HEK293T (cell line): ENCODE data around the gene PXT1.
"Not testable (repeated sequence)": the region's sequence is repeated elsewhere in the genome, so short reads cannot be mapped to it uniquely, and the experiment has no call there.

Experiments
- CTCF ChIA-PET: fragments of 350-600 bp; formaldehyde crosslinking; extraction: SDS; loops from one replicate; lab custom pipeline; 2021; ENCODE audit warnings: antibody characterized with exemption, inconsistent platforms; lab: Yijun Ruan, JAX
- POLR2A ChIA-PET: fragments of 350-600 bp; formaldehyde crosslinking; extraction: SDS; loops from one replicate; lab custom pipeline; 2020; ENCODE audit warnings: antibody characterized with exemption, inconsistent platforms; lab: Yijun Ruan, JAX
- DNase-seq: peaks from one replicate; pipeline ENCODE4 v3.0.0; 2012; ENCODE audit warnings: mixed read lengths; ENCODE audit errors: extremely low spot score
- ARNT ChIP-seq: fragments of 450-650 bp; IDR thresholded peaks from 2 replicates; pipeline ENCODE4 v1.6.1; 2017; ENCODE audit warnings: mild to moderate bottlenecking
- BHLHE40 ChIP-seq: fragments of 450-650 bp; IDR thresholded peaks from 2 replicates; pipeline ENCODE4 v1.6.1; 2016; ENCODE audit warnings: mild to moderate bottlenecking, moderate library complexity, borderline replicate concordance
- CTBP1 ChIP-seq: fragments of 450-650 bp; IDR thresholded peaks from 2 replicates; pipeline ENCODE4 v1.6.1; 2016; ENCODE audit warnings: borderline replicate concordance
- ELF4 ChIP-seq: fragments of 450-650 bp; IDR thresholded peaks from 2 replicates; pipeline ENCODE4 v1.6.1; 2017; ENCODE audit warnings: antibody characterized with exemption
- FOXA1 ChIP-seq: fragments of 450-650 bp; IDR thresholded peaks from 2 replicates; pipeline ENCODE4 v1.6.1; 2016; ENCODE audit warnings: mild to moderate bottlenecking
- FOXK2 ChIP-seq: fragments of 450-650 bp; IDR thresholded peaks from 2 replicates; pipeline ENCODE4 v1.6.1; 2016; ENCODE audit warnings: mild to moderate bottlenecking
- FOXM1 ChIP-seq: fragments of 450-650 bp; IDR thresholded peaks from 2 replicates; pipeline ENCODE4 v1.6.1; 2017; ENCODE audit warnings: mild to moderate bottlenecking, borderline replicate concordance
- HDGF ChIP-seq: fragments of 450-650 bp; IDR thresholded peaks from 2 replicates; pipeline ENCODE4 v1.6.1; 2017; ENCODE audit warnings: antibody characterized with exemption, borderline replicate concordance
- L3MBTL2 ChIP-seq: fragments of 450-650 bp; conservative IDR thresholded peaks from 2 replicates; pipeline ENCODE4 v1.6.1; 2016; ENCODE audit warnings: mild to moderate bottlenecking
- LEF1 ChIP-seq: fragments of 450-650 bp; IDR thresholded peaks from 2 replicates; pipeline ENCODE4 v1.6.1; 2017; ENCODE audit warnings: mild to moderate bottlenecking, borderline replicate concordance
- NFRKB ChIP-seq: fragments of 450-650 bp; IDR thresholded peaks from 2 replicates; pipeline ENCODE4 v1.6.1; 2016; ENCODE audit warnings: mild to moderate bottlenecking, moderate library complexity
- PKNOX1 ChIP-seq: fragments of 450-650 bp; IDR thresholded peaks from 2 replicates; pipeline ENCODE4 v1.6.1; 2016
- SP1 ChIP-seq: fragments of 450-650 bp; IDR thresholded peaks from 2 replicates; pipeline ENCODE4 v1.6.1; 2017
- SUZ12 ChIP-seq: fragments of 450-650 bp; IDR thresholded peaks from 2 replicates; pipeline ENCODE4 v1.6.1; 2016; ENCODE audit warnings: mild to moderate bottlenecking
- TARDBP ChIP-seq: fragments of 450-650 bp; IDR thresholded peaks from 2 replicates; pipeline ENCODE4 v1.6.1; 2016
- ZNF384 ChIP-seq: fragments of 450-650 bp; IDR thresholded peaks from 2 replicates; pipeline ENCODE4 v1.6.1; 2016

The PXT1 gene

GRCh38 chr6:36413489-36414480, 28.9 kb downstream of the PXT1 start:
- CTCF ChIA-PET = interaction anchor here (1.0 kb wide), 1 partner anchor 9 kb away, joined by 3 read pairs; no protein-coding TSS in a partner anchor
- DNase-seq = no peak
- POLR2A ChIA-PET = no interaction called here
- TF ChIP-seq ARNT (no peak), ZNF384 (no peak), NFRKB (no peak), CTBP1 (no peak), SP1 (no peak), FOXM1 (no peak), TARDBP (no peak), L3MBTL2 (no peak), HDGF (no peak), FOXK2 (no peak), ELF4 (no peak), SUZ12 (no peak), LEF1 (no peak), FOXA1 (no peak)

GRCh38 chr6:36409718-36410117, 32.9 kb downstream of the PXT1 start:
- POLR2A ChIA-PET, DNase-seq, CTCF ChIA-PET: not testable (repeated sequence)

- ChIA-PET CTCF (no interaction called here), POLR2A (interaction anchor here (2.7 kb wide), 1 partner anchor 19 kb away, joined by 11 read pairs; no protein-coding TSS in a partner anchor)
- no peak for TF ChIP-seq HDGF
- TF ChIP-seq PKNOX1 = no peak
- DNase-seq = no peak
Observed at GRCh38 chr6:36404164-36404563, 38.5 kb downstream of the PXT1 start.

- CTCF ChIA-PET = no interaction called here
- no peak for DNase-seq
- POLR2A ChIA-PET = interaction anchor here (2.7 kb wide), 1 partner anchor 21 kb away, joined by 11 read pairs; no protein-coding TSS in a partner anchor
- no peak for TF ChIP-seq PKNOX1
- no peak for TF ChIP-seq SP1
- no peak for TF ChIP-seq TARDBP
Observed at GRCh38 chr6:36402481-36402880, 40.2 kb downstream of the PXT1 start.

- DNase-seq = no peak
- POLR2A ChIA-PET = no interaction called here
- CTCF ChIA-PET = no interaction called here
- TF ChIP-seq LEF1 (no peak), NFRKB (no peak), ELF4 (no peak), HDGF (no peak), FOXM1 (no peak), L3MBTL2 (no peak), SUZ12 (no peak), FOXK2 (no peak), PKNOX1 (no peak), TARDBP (no peak), BHLHE40 (no peak), CTBP1 (no peak)
Observed at GRCh38 chr6:36399970-36400369, 42.7 kb downstream of the PXT1 start.

- TF ChIP-seq ARNT (no peak), ELF4 (no peak), FOXM1 (no peak), BHLHE40 (no peak), NFRKB (no peak), SP1 (no peak), HDGF (no peak), L3MBTL2 (no peak), SUZ12 (no peak), CTBP1 (no peak), TARDBP (no peak), PKNOX1 (no peak), LEF1 (no peak), ZNF384 (no peak), FOXK2 (no peak), FOXA1 (no peak)
- DNase-seq = no peak
- POLR2A ChIA-PET = no interaction called here
- CTCF ChIA-PET = no interaction called here
Observed at GRCh38 chr6:36392621-36393020, 50.0 kb downstream of the PXT1 start.
